GM18498 (cell line): ENCODE data around the gene SLC22A31.
"Not testable (repeated sequence)": the region's sequence is repeated elsewhere in the genome, so short reads cannot be mapped to it uniquely, and the experiment has no call there.

Experiments
- ATAC-seq: cut with Tn5 transposase; IDR thresholded peaks from one replicate; pipeline ENCODE4 v1.9.1; 2021; ENCODE audit warnings: mild to moderate bottlenecking, moderate library complexity; ENCODE audit not compliant: unreplicated experiment

Gene SLC22A31

GRCh38 chr16:89200124-89200849 is at the start of gene SLC22A31:
SLC22A31 (minus strand) TSS chr16:89200537; CDS start chr16:89200501, 36 bp downstream.
- no peak for ATAC-seq

DNA sequence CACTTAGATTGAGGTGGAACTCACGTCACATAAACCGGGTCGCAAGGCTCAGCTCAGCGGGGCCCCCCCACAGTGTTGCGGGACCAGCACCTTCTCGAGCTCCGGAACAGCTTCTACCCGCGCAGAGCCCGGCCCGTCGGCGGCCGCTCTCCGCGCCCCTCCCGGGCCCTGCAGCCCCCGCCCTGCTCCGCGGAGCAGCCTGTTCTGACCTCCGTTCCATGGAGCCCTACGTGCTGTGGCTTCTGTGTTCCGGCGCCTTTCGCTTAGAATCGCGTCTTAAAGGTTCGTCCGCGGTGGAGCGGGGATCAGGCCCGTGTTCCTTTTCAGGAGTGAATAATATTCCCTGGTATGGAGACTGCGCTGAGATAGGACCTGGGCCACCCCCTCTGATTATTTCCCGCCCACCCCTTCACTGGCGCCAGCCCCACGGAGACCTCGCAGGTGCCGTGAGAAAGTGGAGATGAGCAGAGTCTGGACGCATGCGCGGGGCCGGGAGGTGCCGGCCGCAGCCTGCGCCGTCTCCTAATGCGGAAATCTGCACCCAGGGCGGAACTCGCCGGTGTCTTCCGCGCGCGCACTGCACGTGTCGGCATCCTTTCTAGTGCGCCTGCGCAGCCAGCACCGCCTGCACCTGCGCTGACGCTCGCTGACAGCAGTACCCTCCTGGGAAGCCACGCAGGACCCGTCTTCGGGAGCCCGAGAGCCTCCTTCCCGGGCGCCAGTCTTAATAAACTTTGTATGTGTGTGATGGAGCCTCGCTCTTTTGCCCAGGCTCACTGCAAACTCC is 48.1 kb upstream of the SLC22A31 start:
- no peak for ATAC-seq

DNA sequence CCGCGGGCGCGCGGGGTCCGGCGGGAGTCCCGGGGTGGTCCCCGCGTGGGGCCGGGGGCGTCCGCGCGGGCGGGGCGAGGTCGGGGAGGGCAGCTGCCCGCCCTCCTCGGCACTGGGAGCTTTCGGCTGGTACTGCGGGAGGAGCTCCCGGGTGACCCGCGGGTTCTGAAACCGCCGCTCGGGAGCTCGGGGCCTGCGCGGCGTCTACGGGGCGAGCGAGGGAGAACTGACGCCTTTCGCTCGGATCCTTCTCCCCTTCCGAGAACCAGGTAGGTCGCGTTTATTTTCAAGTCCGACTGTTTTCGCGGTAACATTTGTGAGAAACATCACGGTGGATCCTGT is 47.4 kb upstream of the SLC22A31 start:
- not testable (repeated sequence) for ATAC-seq

GRCh38 chr16:89246903-89247733 is 46.8 kb upstream of the SLC22A31 start:
- ATAC-seq, result peak; percentile 72

GRCh38 chr16:89246383-89246902 is 46.1 kb upstream of the SLC22A31 start:
- ATAC-seq, result no peak

DNA sequence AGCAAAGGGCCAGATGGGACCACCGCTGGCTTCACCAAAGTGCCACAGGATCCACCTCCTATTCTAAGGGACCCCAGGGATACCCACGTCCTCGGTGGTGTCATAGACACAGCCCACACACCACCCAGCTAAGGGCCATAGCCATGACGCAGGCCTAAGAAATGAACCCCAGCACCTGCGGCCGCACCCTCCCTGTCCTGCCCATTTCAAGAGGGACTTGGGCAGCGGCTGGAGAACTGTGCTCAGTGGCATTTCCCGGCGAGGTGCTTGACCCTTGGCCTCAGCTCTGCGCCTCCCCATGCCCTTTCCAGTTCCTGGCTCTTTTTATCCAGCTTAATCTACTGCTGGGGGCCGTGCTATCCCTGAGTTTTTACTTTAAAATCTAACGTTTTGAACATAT is 44.4 kb upstream of the SLC22A31 start:
- no peak for ATAC-seq

- ATAC-seq, result not testable (repeated sequence)
Observed at GRCh38 chr16:89244264-89244663, 43.9 kb upstream of the SLC22A31 start.

GRCh38 chr16:89243664-89244063 is 43.3 kb upstream of the SLC22A31 start:
- no peak for ATAC-seq

- no peak for ATAC-seq
Observed at GRCh38 chr16:89242795-89243200, 42.5 kb upstream of the SLC22A31 start.

DNA sequence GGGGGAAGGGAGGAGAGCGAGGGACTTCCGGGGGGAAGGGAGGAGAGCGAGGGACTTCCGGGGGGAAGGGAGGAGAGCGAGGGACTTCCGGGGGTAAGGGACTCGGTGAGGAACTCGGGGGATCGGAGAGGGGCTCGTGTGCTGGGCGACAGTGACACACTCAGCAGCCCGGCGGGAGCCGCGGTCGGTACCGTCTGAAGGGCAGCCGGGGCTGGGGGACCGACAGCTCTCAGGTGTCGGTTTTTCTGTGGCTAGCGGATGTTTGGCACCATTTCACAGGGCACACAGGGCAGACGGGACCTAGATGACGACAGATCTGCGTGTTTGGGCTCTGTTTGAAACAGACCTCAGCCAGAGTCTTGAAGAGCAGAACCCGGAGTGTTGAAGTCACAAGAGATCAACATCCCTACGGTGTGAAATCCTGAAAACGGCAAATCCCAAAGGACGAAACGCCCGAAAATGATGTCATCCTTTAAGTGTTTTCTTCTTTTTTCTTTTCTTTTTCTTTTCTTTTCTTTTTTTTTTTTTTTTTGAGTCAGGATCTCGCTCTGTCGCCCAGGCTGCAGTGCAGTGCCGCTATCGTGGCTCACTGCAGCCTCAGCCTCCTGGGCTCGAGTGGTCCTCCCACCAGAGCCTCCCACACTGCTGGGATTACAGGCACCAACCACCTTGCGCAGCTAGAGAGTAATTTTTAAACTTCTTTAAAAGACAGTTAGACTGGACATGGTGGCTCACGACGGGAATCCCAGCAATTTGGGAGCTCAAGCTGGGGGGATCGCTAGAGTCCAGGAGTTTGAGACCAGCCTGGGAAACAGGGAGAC is 41.1 kb upstream of the SLC22A31 start:
- peak; percentile 68 for ATAC-seq

GRCh38 chr16:89237733-89238132 is 37.4 kb upstream of the SLC22A31 start:
- ATAC-seq, result no peak

- no peak for ATAC-seq
Observed at GRCh38 chr16:89233678-89234490, 33.5 kb upstream of the SLC22A31 start.

- no peak for ATAC-seq
Observed at GRCh38 chr16:89232107-89232506, 31.8 kb upstream of the SLC22A31 start.

DNA sequence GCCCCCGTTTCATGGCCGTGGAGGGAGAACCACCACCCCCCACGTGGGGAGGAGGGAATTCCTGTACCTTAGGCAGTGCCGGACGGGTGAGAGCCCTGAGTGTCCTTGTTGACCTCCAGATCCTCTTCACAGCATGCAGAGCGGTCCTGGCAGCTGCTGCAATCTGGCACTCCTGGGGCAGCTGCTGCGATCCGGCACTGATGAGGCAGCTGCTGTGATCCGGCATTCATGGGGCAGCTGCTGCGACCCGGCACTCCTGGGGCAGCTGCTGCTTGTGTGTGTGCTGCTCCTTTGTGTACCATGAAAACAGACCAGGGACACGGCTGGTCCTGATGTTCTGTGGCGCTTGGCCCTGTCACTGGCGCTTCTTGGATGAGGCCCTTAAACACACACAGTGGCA is 29.9 kb upstream of the SLC22A31 start:
- no peak for ATAC-seq

DNA sequence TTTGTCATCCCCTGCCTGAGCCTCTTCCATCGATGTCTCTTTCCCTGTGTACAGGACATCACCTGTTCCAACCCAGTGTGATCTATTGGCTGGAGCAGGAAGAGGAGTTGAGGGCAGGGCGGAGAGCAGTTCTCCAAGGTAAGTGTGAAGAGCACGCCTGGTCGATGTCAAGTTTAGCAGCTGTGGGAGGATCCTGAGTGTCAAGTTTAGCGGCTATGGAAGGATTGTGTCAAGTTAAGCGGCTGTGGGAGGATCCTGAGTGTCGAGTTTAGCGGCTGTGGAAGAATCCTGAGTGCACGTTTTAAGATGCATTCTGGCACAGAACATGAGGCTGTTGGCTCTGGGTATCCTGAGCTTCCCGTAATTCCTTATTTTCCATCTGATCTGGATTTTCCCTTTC is 24.3 kb upstream of the SLC22A31 start:
- ATAC-seq, result no peak

DNA sequence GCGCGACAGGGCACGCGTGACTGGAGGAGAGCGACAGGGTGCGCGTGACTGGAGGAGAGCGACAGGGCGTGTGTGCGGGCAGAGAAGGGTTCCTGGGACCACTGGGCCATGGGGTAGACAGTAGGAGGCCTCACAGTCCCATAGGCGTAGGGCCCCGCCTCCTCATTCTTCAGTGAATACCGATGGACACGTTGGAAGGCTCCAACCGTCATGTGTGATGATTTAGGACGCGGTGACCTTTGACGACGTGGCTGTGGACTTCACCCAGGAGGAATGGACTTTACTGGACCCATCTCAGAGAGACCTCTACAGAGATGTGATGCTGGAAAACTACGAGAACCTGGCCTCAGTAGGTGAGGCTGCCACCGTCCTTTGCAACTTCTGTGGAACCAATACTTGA is 22.6 kb upstream of the SLC22A31 start:
- no peak for ATAC-seq

GRCh38 chr16:89221604-89222003 is 21.3 kb upstream of the SLC22A31 start:
- ATAC-seq, result no peak

GRCh38 chr16:89219365-89219764 is 19.0 kb upstream of the SLC22A31 start:
- ATAC-seq, result no peak

DNA sequence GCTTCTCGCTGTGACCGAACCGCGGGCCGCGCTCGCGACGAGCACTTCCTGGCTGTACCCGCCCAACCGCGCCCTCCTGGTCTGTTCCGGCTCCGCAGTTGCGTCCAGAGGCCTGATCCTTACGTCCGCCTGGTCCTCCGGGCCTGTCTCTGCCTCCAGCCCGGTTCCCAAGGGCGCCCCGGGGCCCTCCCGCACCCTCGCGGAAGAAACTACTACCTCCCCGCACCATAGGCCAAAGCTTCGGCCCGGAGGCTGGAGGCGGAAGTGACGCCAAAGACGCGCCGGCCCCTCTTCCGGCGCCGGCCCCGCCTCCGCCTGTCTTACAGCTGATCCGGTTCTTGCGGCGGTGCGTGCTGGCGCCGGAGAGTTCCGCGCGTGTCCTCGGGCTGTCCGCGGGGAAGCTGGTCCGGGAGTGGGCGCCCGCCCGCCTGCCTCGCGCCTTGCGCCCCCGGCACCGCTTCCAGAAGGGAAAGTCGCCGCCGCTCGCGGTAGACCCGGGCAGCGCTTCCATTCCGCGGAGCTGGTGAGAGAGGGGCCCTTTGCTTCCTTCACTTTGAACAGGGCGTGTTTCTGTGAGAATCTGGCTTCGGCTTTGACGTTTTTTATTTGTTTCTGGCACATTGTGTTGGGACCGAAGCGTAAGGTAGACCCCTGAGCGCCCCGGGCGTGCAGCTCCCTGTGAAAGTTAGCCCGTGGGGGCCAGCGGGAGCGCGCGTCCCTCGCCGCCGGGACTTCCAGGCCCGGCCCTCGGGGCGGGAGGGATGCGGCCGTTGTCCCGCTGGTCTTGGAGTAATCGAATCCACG is 17.3 kb upstream of the SLC22A31 start, which contains the start of gene ZNF778:
Gene ZNF778 (plus strand): TSS at position 316 of the 804 bp plus-strand sequence. CDS start 3,425 bp downstream, outside the sequence.
- ATAC-seq, result peak; percentile 74
